GM20000 (cell line): ENCODE results near the gene ZNF234.

Source experiments
- DNase-seq: peaks from one replicate; pipeline ENCODE4 v3.0.0; 2012; ENCODE audit warnings: low spot score
- CTCF ChIP-seq: IDR thresholded peaks from 2 replicates; pipeline ENCODE4 v1.5.1; 2012; ENCODE audit warnings: mild to moderate bottlenecking, control low read depth; ENCODE audit errors: extremely low read depth, missing control alignments

Gene ZNF234

DNA sequence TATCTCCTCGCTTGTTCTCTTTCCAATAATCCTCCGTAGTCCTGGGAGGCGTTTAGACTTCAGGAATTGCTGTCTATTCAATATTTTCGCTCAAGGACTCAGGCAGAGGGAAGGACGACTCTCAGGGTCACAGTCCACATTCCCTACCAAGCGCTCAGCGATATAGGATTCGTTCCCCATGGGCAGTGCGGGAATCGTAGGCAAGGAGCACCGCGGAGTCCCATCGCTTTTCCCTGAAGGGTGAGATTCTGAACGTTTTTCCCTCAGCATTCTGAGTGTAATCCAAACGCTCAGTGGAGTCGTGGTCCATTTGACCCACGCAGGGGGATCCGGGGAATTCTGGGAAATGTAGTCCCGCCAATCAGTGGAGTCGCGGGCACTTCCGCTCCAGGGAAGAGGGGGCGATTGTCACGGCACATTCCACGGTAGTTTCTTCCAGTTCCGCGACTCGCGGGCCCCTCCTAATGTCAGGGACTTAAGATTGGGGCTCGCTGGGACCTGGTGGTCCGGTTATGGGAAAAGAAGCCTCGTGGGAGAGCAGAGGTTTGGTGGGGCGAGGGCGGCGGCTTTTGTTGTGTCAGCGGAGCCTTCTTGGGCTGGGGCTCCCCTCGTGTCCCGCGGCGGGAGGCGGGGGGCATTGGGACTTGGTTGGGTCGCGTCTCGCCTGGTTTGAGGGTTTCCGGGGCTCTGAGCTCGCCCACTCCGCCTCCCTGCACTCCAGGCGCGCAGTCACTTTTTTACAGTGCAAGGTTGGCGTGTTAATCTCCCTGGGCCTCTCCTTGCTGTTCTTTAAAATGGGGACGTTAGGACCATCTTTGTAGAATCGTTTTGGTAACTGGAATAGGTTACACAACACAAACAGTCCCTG, at the start of gene ZNF234:
TSS of gene ZNF234 (plus strand) at position 364 of the 868 bp plus-strand sequence. CDS start 3,079 bp downstream, outside the sequence.
- TF ChIP-seq CTCF = no peak
- peak; percentile 80 for DNase-seq

- TF ChIP-seq CTCF = no peak
- no peak for DNase-seq
Measured at GRCh38 chr19:44092108-44092507, 49.2 kb upstream of the ZNF234 start.

- TF ChIP-seq CTCF = no peak
Measured at GRCh38 chr19:44093931-44094765, 47.2 kb upstream of the ZNF234 start, which contains the start of gene ZNF224. ZNF224 (plus strand) TSS chr19:44094361; CDS start chr19:44097874, 3,513 bp downstream.

GRCh38 chr19:44107751-44108150, 33.6 kb upstream of the ZNF234 start:
- TF ChIP-seq CTCF = no peak
- DNase-seq = no peak

More at GRCh38 chr19:44093931-44094765, 47.2 kb upstream of the ZNF234 start, which contains the start of gene ZNF224:
- peak; percentile 82 for DNase-seq

DNA sequence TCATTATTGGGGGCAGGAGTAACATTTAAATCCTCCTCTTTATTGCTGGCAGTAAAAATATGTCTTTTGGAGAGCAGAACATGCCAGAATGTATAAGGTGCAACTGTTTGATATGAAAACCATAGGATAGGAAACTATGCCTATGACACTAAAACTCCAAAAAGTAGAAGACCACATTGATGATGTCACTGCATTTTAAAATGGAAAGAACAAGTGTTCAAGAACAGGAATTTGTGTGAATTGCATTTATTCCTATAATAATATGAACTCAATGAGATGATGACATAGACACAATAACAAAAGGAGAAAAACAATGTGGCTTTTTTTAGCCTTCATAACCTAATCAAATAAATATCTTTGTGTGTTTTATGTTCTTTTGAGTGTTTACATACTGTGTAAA, 31.9 kb upstream of the ZNF234 start:
- TF ChIP-seq CTCF = no peak
- no peak for DNase-seq

DNA sequence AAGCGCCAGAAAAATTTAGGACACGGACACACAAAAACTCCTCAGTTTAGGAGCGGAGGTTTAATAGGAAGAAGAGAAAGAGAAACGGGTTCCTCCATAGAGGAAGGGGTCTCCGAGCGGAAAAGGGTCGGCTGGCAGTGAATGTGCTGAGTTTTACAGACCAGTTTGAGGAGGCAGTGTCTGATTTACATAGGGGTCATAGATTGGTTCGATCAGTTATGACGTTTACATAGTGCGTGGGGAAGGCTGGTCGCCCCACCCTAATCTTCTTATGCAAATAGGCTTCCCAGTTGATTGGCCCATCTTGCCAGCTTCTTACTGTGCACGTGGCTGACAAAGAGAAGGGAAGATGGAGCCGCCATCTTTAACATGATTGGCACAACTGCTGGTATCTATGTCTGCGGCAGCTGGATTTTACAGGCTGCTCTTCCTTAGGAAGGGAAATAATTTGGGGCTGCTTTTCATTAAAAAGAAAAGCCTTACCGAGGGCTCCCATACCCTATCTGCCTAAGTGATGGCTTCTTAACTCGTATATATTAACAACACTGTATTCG, 29.4 kb upstream of the ZNF234 start:
- DNase-seq = no peak
- no peak for TF ChIP-seq CTCF

DNA sequence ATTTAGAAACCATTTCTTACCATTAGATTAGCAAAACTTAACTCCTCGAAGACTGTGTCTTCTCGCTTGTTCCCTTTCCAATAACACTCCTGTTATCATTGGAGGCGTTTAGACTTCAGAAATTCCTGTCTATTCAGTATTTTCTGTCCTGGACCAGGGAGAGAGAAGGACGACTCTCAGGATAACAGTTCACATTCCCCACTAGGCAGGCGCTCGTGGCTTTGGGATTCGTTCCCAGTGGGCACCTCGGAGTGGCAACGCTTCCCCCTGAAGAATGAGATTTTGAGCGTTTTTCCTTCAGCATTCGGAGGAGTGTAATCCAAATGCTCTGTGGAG, 28.6 kb upstream of the ZNF234 start:
- no peak for TF ChIP-seq CTCF
- peak; percentile 4 for DNase-seq
